LNCaP clone FGC (cell line): ENCODE measurements around the gene B4GALNT3.

Source experiments
- DNase-seq: peaks from one replicate; pipeline ENCODE4 v3.0.0-alpha.2; 2011; ENCODE audit warnings: low read depth
- H3K4me3 ChIP-seq: 2 replicates; pipeline ENCODE4 v1.5.1; 2011; ENCODE audit warnings: mild to moderate bottlenecking, low read depth, low read length, control low read depth
- TF ChIP-seq, protein P1 (sequence below): IDR thresholded peaks from 2 replicates; pipeline ENCODE4 v1.5.1; 2012; ENCODE audit warnings: mild to moderate bottlenecking; ENCODE audit not compliant: control insufficient read depth, insufficient read depth; ENCODE audit errors: extremely low read depth

The B4GALNT3 gene

DNA sequence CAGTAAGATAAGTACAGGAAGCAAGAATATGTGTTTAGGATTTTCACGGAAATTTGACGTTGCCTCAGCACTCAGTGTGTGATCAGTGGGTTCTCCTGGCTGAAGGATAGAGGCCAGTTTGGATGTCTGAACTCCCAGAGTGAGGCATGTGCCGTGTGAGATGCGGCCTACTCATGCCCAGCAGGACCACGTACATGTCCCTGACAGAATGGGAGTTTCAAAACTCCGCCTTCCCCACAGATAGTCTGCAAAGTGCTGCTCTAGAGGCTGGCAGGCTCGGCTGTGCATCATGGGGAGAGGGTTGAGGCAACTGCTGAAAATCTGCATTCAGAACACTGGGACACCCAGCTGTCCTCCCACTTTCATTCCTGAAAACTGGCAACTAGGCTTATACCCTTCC lies 145.2 kb downstream of the B4GALNT3 start:
- TF ChIP-seq, protein P1, sequence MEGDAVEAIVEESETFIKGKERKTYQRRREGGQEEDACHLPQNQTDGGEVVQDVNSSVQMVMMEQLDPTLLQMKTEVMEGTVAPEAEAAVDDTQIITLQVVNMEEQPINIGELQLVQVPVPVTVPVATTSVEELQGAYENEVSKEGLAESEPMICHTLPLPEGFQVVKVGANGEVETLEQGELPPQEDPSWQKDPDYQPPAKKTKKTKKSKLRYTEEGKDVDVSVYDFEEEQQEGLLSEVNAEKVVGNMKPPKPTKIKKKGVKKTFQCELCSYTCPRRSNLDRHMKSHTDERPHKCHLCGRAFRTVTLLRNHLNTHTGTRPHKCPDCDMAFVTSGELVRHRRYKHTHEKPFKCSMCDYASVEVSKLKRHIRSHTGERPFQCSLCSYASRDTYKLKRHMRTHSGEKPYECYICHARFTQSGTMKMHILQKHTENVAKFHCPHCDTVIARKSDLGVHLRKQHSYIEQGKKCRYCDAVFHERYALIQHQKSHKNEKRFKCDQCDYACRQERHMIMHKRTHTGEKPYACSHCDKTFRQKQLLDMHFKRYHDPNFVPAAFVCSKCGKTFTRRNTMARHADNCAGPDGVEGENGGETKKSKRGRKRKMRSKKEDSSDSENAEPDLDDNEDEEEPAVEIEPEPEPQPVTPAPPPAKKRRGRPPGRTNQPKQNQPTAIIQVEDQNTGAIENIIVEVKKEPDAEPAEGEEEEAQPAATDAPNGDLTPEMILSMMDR, result no peak
- no peak for DNase-seq
- no peak overlapping the region for H3K4me3 ChIP-seq

DNA sequence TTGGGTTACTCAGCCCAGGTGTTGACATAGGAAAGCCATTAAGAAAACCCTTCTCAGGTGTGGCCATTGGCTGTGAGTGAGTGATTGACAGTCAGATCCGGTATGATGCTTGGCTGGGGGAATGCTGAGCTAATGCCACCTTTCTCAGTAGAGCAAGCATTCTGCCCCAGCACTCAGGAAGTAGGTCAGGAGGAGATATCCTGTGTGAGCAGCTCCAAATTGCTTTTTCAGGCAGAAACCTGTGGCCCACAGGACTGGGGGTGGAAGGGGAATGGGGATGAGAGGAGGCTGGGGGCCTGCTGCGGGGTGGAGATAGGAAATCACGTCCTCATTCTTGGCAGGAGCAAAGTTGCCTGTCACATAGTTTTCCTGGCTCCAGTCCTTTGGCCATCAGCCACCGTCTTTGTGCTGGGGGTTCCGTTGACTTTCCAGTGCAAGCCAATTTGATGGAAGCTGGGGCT lies 147.8 kb downstream of the B4GALNT3 start:
- DNase-seq, result peak; percentile 33
- TF ChIP-seq, protein P1, result no peak
- no peak overlapping the region for H3K4me3 ChIP-seq

DNA sequence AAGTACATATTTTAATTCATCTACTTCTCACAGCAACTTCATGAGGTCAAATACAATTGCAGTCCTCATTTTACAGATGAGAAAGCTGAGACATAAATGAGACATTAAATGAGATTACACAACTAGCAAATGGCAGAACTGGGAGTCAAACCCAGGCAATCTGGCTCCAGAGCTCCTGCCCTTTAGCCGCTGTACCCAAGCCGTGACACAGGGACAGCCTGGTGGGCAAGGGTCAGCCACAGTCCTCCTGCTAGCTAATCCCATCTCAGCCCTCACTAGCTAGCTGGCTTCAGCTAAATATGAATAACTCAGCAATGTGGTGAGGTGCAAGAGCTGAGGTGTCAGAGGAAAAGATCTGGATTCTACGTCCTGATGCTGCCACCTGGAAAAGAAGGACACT lies 148.7 kb downstream of the B4GALNT3 start:
- TF ChIP-seq, protein P1, result no peak
- H3K4me3 ChIP-seq, result no peak overlapping the region
- no peak for DNase-seq

DNA sequence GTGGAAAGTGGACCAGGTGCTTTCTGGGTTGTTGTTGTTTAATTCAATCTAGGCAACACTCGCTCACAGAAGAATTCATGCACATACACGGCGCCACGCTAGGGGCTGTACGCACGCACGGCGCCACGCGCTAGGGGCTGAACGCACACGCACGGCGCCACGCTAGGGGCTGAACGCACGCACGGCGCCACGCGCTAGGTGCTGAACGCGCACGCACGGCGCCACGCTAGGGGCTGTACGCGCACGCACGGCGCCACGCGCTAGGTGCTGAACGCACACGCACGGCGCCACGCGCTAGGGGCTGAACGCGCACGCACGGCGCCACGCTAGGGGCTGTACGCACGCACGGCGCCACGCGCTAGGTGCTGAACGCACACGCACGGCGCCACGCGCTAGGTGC lies 149.2 kb downstream of the B4GALNT3 start:
- no peak for DNase-seq
- TF ChIP-seq, protein P1, result no peak
- no peak overlapping the region for H3K4me3 ChIP-seq

DNA sequence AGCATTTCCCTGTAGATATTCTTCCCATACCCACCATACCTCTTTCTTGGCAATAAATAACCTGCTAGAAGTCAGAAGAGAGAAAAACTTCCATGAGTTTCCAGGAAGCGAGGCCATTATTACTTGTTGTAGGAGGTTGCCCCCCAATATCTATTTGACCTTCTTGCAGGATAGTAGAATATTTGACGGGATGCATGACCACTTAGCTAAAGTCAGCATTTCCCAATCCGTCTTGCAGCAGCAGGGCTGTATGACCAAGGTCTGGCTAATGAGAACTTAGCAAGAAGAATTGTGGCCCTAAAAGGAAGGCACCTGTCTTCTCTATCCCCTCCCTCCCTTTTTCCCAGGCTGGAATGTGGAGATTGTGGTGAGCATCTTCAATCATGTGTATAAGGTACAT lies 152.0 kb downstream of the B4GALNT3 start:
- DNase-seq, result no peak
- TF ChIP-seq, protein P1, result no peak
- no peak overlapping the region for H3K4me3 ChIP-seq

DNA sequence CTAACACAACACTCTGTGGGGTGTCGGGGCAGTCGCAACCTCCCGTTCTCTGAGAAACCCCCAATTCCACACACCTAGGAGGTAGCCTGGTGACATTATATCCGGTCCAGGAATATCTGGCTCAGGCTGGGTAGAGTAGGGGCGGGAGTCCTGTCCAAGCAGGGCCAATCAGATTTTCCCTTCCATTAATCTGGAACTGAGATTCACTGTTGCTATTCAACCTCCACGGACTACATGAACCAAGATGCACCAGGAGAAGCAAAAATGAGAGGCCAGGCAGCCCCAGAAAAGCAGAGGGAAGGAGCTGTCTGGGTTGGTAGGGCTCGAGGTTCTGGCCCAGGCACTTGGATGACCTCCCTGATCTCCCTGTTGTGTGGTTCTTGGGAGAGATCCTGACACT lies 152.6 kb downstream of the B4GALNT3 start:
- TF ChIP-seq, protein P1, result no peak
- DNase-seq, result no peak
- no peak overlapping the region for H3K4me3 ChIP-seq

DNA sequence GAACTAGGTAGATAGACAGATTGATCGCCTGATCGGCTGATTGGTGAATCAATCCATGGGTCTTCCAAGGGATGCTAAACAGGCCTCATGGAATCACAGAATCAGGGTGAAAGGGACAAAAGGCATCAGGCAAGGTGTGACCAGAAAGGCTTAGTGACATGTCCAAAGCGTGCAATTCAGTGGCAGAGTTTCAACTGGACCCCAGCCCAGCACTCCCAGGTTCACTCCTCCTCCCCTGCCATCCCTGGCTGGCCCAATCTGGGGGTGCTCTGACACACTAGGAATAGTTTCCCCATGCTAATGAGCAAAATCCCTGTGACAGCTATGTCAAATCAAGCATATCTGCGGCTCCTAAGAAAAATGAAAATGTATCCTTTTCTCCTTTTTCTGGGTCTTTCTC lies 153.1 kb downstream of the B4GALNT3 start:
- no peak overlapping the region for H3K4me3 ChIP-seq
- TF ChIP-seq, protein P1, result no peak
- DNase-seq, result no peak
